AG04449 (cell line): ENCODE measurements around the gene ZNF346.
"Not testable (repeated sequence)": the region's sequence is repeated elsewhere in the genome, so short reads cannot be mapped to it uniquely, and the experiment has no call there.

ENCODE experiments used
- CTCF ChIA-PET: fragments of 350-600 bp; formaldehyde crosslinking; extraction: SDS; loops from one replicate; lab custom pipeline; 2021; ENCODE audit warnings: antibody characterized with exemption; lab: Yijun Ruan, JAX
- POLR2A ChIA-PET: fragments of 400-600, 350-600 bp; formaldehyde crosslinking; extraction: SDS; loops from one replicate; lab custom pipeline; 2020; ENCODE audit warnings: antibody characterized with exemption, inconsistent platforms; lab: Yijun Ruan, JAX
- DNase-seq: peaks from one replicate; pipeline ENCODE4 v3.0.0-alpha.2; 2010; ENCODE audit warnings: low read depth, low spot score
- H3K4me3 ChIP-seq: 2 replicates; pipeline ENCODE4 v1.5.1; 2011; ENCODE audit warnings: low read depth, mild to moderate bottlenecking, control low read depth, low read length
- TF ChIP-seq, protein P1 (sequence below): IDR thresholded peaks from one replicate; pipeline ENCODE4 v1.5.1; 2011; ENCODE audit warnings: mild to moderate bottlenecking, moderate library complexity, low read length, control low read depth, inconsistent platforms; ENCODE audit not compliant: insufficient read depth; ENCODE audit errors: missing control alignments

ZNF346 gene

DNA sequence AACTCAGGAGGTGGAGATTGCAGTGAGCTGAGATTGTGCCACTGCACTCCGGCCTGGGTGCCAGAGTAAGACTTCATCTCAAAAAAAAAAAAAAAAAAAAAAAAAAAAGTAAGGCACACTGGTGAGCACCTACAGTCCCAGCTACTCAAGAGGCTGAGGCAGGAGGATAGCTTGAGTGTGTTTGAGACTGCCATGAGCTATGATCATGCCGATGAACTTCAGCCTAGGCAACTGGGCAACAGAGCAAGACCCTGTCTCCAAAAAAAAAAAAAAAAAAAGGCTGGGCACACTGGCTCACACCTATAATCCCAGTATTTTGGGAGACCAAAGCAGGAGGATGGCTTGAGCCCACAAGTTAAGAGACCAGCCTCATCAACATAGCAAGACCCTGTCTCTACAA lies 36.2 kb upstream of the ZNF346 start:
- TF ChIP-seq, protein P1, sequence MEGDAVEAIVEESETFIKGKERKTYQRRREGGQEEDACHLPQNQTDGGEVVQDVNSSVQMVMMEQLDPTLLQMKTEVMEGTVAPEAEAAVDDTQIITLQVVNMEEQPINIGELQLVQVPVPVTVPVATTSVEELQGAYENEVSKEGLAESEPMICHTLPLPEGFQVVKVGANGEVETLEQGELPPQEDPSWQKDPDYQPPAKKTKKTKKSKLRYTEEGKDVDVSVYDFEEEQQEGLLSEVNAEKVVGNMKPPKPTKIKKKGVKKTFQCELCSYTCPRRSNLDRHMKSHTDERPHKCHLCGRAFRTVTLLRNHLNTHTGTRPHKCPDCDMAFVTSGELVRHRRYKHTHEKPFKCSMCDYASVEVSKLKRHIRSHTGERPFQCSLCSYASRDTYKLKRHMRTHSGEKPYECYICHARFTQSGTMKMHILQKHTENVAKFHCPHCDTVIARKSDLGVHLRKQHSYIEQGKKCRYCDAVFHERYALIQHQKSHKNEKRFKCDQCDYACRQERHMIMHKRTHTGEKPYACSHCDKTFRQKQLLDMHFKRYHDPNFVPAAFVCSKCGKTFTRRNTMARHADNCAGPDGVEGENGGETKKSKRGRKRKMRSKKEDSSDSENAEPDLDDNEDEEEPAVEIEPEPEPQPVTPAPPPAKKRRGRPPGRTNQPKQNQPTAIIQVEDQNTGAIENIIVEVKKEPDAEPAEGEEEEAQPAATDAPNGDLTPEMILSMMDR: no peak
- ChIA-PET POLR2A (no interaction called here), CTCF (no interaction called here)
- H3K4me3 ChIP-seq: no peak overlapping the region
- no peak for DNase-seq

GRCh38 chr5:176987583-176987982 lies 34.9 kb upstream of the ZNF346 start:
- POLR2A ChIA-PET: no interaction called here
- CTCF ChIA-PET: no interaction called here
- no peak overlapping the region for H3K4me3 ChIP-seq
- TF ChIP-seq, protein P1: no peak
- no peak for DNase-seq

DNA sequence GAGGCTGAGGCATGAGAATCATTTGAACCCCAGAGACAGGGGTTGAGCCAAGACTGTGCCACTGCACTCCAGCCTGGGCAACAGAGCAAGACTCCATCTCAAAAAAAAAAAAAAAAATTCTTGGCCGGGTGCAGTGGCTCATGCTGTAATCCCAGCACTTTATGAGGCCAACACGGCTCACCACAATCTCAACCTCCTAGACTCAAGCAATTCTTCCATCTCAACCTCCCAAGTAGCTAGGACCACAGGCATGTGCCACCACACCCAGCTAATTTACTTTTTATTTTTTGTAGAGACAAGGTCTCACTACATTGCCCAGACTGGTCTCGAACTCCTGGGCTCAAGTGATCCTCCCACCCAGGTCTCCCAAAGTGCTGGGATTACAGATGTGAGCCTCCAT lies 29.4 kb upstream of the ZNF346 start:
- POLR2A ChIA-PET, H3K4me3 ChIP-seq, DNase-seq: not testable (repeated sequence)
- CTCF ChIA-PET: interaction anchor here (1.4 kb wide), 1 partner anchor 12 kb away, joined by 4 read pairs; no protein-coding TSS in a partner anchor

DNA sequence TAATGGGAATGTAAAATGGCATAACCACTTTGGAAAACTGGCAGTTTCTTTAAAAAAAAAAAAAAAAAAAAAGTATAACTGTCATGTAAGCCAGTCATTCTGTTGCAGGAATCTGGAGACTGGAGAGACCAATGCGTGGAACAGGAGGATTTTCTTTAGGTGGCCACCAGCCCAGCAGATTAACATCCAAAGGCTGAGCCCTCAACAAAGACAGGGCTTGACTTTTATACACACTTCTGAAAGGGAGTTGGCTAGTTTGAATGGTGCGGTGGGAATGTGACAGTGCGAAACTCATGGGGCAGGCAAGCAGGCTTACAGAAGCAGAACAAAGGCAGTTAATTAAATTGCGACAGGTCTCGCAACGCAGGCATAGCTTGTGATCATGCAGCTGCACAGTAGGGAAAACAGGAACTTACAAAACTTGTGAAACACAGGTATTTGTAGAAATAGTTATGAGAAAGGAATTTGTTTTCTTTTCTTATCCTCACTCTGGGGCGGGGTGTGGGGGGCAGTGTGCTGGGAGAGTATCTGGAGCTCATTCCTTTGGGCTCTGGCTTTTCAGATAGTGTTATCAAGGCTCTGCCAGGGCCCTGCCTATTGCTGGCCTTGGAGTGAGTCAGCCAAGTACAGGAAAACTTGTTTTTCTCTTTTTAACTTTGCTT lies 27.9 kb upstream of the ZNF346 start:
- POLR2A ChIA-PET: no interaction called here
- no peak for DNase-seq
- no peak overlapping the region for H3K4me3 ChIP-seq
- CTCF ChIA-PET: interaction anchor here (1.0 to 1.1 kb wide), 2 partner anchors 9 to 11 kb away, joined by 3 to 4 read pairs; no protein-coding TSS in a partner anchor
- TF ChIP-seq, protein P1: no peak

DNA sequence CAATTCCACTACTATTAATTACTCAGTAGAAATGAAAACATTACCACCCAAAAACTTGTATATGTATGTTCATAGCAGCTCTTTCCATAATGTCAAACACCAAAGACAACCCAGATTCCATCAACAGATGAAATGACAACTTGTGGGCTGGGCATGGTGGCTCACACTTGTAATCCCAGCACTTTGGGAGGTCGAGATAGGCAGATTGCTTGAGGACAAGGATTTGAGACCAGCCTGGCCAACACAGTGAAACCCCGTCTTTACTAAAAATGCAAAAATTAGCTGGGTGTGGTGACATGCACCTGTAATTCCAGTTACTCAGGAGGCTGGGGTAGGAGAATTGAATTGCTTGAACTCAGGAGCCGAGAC lies 27.4 kb upstream of the ZNF346 start:
- H3K4me3 ChIP-seq: no peak overlapping the region
- POLR2A ChIA-PET: no interaction called here
- DNase-seq: no peak
- TF ChIP-seq, protein P1: no peak
- CTCF ChIA-PET: interaction anchor here (1.0 to 1.1 kb wide), 2 partner anchors 9 to 10 kb away, joined by 3 to 4 read pairs; no protein-coding TSS in a partner anchor

GRCh38 chr5:176995896-176996767 lies 26.4 kb upstream of the ZNF346 start:
- ChIA-PET POLR2A (no interaction called here), CTCF (interaction anchor here (1.0 to 1.9 kb wide), 4 partner anchors 10 to 24 kb away, joined by 3 to 13 read pairs (median 4); no protein-coding TSS in a partner anchor)
- H3K4me3 ChIP-seq: no peak overlapping the region
- DNase-seq: peak; percentile 51
- TF ChIP-seq, protein P1: no peak
